ENCODE results near the gene CARD14.

GRCh38 chr17:80123791-80124190 is 46.0 kb upstream of the CARD14 start:
- no peak for TF ChIP-seq TAF1 (IDR thresholded peaks at IDR 0.05; ENCODE audit: borderline replicate concordance, low read depth, low read length)
- TF ChIP-seq POLR2A (IDR thresholded peaks at IDR 0.05; ENCODE audit: low read depth, low read length), result no peak
- no peak for TF ChIP-seq POLR2AphosphoS5 (IDR thresholded peaks at IDR 0.05; ENCODE audit: low read depth, low read length)
